G401 (cell line): ENCODE results near the gene MAPK8IP3. TPM values are rescaled to one million over a fixed set of nuclear protein-coding genes. Genes with fewer than 3 reads are reported as not detected.

Experiments used
- DNase-seq: peaks from one replicate; pipeline ENCODE4 v3.0.0-alpha.2; 2015; ENCODE audit warnings: low spot score
- in situ Hi-C: cut with HindIII; loops from 2 replicates; pipeline ENCODE4 v1.10.0; 2016; ENCODE audit warnings: low sequenced_read_pairs, mixed read lengths
- total RNA-seq: library from RNA; depleted of rRNA; stranded (reverse); fragments of >200 nt; shearing (Covaris generic); gene quantifications from 2 replicates; pipeline ENCODE4 v1.2.3, GENCODE V29; 2014

The MAPK8IP3 gene
- total RNA-seq, 1 experiment from 2014 or later, result 20.6 TPM

GRCh38 chr16:1779234-1779701 lies 73.3 kb downstream of the MAPK8IP3 start:
- in situ Hi-C loops, result no loop called here
- no peak for DNase-seq

DNA sequence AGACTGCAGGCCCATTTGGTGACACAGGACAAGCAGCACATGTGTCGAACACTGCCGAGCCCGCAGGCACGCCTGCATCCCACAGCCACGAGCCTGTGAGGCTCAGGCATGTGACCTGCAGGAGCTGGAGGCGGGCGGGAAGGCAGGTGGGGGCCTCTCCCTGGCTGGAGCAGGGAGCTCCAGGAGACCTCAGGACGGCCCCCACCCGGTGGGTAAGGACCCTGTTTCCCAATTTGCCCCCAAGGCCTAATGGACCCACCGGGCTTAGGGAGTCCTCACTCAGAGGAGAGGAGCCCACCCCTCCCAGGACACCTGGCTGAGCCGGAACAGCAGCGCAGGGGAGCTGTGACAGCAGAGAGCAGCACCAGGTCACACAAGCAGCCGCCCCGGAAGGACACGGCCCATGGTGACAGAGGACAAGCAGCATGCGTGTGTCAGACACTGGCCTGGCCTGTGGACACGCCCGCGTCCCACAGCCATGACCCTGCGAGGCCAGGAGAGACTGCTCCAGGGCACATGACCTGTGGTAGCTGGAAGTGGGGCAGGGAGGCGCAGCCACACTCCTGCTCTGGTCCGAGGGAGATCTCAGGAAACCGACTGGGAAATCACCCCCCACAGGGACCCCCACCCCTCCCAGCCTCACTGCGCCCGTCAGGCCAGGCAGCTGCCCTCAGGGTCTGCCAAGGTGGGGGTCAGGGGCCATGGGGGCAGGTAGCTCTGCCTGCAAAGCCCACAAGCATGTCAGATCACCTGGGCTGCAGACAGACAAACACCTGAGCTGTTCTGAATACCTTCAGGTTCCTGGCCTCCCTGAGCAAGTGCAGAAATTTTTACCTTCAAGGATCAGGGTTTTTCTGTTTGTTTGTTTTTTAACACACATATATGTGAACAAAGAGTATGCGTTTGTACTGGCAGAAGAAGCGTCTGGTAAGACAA lies 74.0 kb downstream of the MAPK8IP3 start:
- DNase-seq, result no peak
- in situ Hi-C loops, result no loop called here

DNA sequence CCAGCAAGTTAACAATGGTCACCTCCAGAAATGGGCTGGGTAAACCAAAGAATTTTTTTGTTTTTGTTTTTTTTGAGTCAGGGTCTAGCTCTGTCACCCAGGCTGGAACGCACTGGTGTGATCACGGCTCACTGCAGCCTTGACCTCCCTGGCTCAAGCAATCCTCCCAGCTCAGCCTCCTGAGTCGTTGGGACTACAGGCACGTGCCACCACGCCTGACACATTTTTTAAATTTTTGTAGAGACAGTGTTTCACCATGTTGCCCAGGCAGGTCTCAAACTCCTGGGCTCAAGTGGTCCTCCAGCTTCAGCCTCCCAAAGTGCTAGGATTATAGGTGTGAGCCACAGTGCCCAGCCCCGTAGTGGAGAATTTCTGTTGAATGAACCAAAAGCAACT lies 74.7 kb downstream of the MAPK8IP3 start:
- DNase-seq, result no peak
- in situ Hi-C loops, result no loop called here

- no peak for DNase-seq
- in situ Hi-C loops, result no loop called here
Observed at GRCh38 chr16:1781254-1781653, 75.3 kb downstream of the MAPK8IP3 start.

DNA sequence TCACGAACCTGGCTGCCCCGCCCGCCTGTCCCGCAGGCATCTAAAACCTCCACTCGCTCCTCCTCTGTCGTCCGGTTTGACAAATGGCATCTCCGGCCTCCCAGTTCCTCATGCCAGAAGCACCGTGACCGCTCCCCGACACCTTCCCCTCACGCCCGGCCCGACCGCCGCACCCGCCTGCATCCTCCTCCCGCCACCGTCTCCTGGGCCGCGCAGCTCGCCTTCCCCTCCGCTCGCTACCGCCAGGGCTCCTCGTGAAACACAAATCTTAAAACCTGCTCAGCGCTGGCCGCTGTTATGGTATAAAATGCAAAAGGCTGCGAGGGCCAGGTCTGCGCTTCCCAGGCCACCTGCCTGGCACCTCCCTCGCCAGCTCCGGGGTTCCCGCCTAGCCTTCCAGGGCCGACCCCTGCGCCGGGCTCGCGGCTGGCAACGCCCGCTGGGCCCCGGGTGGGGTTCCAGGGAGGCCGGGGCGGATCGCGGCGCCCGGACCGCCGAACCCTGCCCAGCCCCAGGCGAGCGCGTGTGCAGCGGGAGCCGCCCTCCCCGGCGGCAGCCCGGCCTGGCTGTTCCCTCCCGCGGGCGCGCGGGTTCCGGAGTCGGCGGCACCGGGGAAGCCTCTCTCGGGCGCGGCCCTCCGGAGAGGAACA lies 75.9 kb downstream of the MAPK8IP3 start:
- in situ Hi-C loops, result no loop called here
- no peak for DNase-seq

DNA sequence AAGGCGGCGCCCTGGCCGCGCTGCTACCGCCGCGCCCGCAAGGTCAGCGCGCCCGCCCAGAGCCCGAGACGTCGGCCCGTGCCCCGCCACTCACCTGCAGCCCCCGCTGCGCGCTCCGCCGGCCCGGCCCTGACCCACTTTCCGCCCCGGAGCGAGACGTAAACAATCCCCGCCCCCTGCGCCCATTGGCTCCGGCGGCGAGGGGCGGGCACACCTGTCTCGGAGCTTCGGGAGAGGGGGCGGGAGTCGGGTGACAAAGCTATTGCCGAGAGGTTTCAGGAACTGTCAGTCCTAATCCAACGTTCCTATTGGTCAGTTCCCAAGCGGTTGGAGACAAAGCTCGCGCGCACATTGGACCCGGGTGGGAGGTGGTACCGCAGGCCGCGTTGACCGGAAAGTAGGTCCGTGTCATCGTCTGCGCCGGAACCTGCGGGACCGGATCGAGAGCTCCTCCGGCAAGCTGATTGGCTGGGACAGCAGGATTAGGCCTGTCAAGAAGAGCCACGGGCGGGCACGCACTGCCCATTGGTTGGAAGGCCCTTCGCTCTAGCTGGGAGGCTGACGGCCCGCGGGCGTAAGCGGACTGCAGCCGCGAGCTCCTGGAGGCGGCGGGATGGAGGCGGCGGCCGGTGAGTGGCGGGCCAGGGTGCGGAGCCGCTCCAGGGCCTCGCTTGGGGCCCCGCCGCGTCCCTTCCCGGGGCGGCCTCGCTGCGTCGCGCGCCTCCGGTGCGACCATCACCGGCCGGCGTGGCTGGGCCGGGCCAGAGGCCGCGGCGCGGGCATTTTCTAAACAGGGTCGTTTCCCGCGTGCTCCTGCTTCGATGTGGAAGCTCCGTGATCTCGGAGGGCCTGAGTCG lies 76.6 kb downstream of the MAPK8IP3 start, which contains the start of the genes NUBP2 and SPSB3:
Gene NUBP2 (plus strand): TSS at position 553 of the 857 bp plus-strand sequence. CDS start 61 bp downstream, at position 614.
Gene SPSB3 (minus strand): TSS at position 164 of the 857 bp plus-strand sequence. CDS start 1,088 bp downstream, outside the sequence.
- DNase-seq, result peak; percentile 100
- in situ Hi-C loops, result no loop called here

DNA sequence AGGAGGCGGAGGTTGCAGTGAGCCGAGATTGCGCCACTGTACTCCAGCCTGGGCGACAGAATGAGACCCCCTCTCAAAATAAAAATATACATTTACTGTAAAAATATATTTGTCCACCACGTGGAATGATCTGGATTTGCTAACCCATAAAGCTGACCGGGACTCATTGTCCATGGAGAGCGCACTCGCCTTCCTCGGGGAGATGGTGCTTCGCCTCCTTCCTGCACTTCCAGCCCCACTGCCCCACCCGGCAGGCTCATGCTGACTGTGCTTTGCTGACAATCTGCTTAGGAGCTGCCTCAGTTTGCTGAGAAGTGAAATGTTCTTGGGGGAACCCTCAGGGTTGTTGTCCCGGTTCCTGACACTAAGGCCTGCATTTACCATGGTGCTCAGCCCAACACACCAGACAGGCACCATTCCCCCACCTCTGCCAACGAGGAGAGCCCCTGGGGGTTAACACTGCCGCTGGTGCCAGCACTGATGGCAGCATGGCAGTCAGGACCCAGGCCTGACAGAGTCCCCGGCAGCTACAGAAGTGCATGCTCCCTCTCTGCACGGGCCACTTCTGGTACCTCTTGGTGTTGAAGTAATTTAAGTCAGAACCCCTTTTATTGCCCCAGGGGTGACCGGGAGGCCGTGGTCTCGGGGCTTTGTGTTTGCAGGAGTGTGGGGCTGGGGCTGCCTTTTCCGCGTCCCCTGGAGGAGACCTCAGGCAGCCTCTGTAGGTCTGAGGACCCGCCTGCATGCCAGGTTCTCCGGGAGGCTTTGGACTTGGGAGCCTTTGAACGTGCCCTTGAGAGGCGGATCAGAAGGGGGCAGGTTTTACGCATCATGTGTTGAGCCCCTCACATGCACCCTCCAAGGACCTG lies 79.2 kb downstream of the MAPK8IP3 start:
- no peak for DNase-seq
- in situ Hi-C loops, result no loop called here

DNA sequence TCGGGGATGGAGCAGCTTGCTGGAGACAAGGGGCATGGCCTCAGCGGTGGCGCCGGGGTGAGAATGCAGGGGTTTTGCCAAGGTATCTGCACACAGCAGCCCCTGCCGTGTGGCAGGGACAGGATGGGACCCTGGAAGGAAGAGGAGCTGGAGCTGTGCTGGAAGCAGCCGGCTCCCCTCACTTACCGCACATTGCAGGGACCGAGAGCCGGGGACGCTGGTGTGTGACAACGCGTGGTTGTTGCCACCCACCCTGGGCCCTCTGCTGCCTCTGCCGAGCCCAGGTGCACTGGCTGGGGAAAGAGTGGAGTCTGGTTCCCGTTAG lies 79.8 kb downstream of the MAPK8IP3 start:
- in situ Hi-C loops, result no loop called here
- no peak for DNase-seq

- DNase-seq, result no peak
- in situ Hi-C loops, result no loop called here
Observed at GRCh38 chr16:1786242-1787055, 80.5 kb downstream of the MAPK8IP3 start.

DNA sequence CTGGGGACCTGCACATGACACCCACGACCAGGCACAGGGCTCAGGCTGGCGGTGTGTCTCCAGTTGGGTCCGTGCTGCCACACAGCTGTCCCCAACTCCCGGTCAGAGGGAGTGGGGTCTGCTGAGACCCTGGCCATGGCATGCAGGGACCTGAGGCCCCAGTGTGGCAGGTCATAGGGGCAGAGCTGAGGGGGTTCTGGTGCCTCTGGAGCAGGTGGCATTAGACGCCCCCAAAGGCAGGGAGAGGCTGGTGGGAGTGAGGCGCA lies 81.0 kb downstream of the MAPK8IP3 start:
- in situ Hi-C loops, result no loop called here
- DNase-seq, result no peak

DNA sequence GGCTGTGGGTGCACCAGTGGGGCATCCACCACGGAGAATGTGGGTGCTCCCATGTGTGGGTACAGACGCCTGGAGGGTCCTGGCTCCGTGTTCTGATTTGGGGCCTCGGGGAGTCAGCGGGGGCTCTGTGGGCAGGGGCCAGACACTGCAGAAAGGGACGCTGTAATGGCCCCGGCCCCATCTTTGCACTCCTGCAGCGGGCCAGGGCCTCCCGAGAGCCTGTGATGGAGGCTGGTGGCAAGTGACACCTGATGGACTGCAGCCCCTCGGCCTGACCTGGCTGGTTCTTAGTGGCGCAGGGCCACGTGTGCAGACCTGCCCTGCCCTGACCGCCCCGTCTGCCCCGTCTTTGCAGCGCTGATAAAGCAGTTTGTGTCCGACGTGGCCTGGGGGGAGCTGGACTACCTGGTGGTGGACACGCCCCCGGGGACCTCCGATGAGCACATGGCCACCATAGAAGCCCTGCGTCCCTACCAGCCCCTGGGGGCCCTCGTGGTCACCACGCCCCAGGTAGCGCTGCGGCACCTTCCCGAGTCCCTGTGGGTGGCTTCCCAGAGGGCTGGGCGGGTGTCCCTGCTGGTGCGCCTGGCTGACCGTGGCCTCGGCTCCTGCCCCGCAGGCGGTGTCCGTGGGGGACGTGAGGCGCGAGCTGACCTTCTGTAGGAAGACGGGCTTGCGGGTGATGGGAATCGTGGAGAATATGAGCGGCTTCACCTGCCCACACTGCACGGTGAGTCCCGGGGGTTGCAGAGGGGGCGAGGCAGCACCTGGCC lies 81.5 kb downstream of the MAPK8IP3 start:
- DNase-seq, result no peak
- in situ Hi-C loops, result no loop called here

GRCh38 chr16:1788095-1788707 lies 82.2 kb downstream of the MAPK8IP3 start:
- in situ Hi-C loops, result no loop called here
- DNase-seq, result no peak

DNA sequence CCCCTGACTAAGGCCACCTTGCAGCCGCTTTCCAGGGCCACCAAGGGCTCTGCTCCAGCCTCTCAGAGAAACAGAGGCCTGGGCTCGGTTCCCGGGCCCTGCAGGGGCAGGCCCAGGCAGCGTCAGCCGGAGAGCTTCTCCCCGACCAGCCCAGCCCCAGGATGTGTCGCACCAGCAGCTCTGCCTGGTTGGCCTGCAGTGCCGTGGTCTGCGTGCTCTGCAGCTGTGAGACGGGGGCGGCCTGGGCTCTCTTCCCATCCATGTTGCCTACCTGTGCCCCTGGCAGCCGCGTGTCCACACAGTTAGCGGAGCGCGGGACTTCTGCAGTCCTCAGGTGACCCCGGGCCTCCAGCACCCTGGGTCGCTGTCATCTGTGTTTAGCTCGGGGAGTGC lies 82.7 kb downstream of the MAPK8IP3 start:
- in situ Hi-C loops, result no loop called here
- no peak for DNase-seq

DNA sequence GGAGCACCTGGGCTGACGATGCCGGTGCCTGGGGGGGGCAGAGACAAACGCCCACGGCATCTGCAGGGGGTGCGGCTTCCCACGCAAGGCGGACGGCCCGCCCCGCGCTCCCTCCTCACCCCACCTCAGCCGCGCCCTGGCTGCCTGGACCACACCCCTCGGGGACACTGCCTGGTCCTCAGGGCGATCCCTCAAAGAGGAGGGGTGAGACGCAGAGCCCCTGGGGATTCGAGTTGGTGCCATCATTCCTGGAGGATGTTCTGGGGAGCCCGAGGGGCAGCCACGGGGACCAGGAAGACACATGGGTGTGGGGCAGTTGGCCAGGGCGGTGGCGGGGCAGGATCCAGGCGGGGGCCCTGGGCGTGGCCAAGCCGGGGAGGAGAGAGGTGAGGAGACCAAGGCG lies 83.6 kb downstream of the MAPK8IP3 start:
- in situ Hi-C loops, result no loop called here
- DNase-seq, result no peak

- in situ Hi-C loops, result no loop called here
- DNase-seq, result no peak
Observed at GRCh38 chr16:1790261-1790610, 84.2 kb downstream of the MAPK8IP3 start.

DNA sequence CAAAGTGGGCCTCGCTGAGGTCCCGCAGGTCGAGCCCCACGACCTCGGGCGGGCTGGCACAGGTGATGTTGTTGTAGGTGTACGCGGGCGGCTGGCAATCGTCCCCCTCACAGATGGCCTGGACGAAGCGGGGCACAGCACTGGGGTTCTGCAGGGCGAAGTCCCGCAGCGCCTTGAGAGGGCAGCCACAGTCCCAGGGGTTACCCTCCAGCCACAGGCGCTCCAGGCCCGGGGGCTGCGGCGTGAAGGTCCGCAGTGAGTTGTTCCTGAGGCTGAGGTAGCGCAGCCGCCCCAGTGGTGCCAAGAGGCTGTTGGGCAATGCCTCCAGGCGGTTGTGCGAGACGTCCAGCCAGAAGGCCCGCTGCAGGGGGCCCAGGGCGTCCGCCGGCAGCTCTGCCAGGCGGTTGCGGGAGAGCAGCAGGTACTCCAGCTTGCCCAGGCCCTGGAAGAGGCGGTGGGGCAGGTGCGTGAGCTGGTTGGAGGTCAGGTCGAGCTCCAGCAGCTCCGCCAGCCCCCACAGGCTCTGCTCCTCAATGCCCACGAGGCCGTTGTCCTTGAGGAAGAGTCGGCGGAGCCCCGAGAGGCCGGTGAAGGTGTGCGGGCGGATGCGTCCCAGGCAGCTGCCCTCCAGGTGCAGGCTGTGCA lies 84.7 kb downstream of the MAPK8IP3 start:
- peak; percentile 72 for DNase-seq
- in situ Hi-C loops, result no loop called here
